ENCODE data around the gene ABCC3. TPM values are rescaled to one million over a fixed set of nuclear protein-coding genes. Genes with fewer than 3 reads are reported as not detected.

Gene ABCC3
- total and polyA plus RNA-seq, 2 of the 8 experiments (the other 6 are each of a cell fraction or from before 2014, with no cell fraction given), result 0.35 to 0.37 TPM

DNA sequence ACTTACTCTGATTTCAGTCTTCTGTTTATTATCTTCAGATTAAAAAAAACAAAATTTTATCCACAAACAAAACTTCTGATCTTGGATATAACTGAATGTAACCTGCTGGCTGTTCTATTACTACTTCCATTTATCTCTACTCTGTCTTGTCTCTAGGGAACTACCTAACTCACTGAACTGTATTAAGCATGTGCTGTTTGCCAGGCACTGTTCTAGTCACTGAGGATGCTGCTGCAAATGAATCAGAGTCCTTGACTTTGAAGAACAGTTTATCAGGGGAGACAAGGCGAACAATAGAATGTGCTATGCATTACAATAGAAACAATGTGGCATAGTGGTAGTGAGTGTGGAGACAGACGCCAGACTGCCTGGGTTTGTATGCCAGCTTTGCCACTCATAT is 75.3 kb downstream of the ABCC3 start:
- 56% methylated on average over 2 of the region's 2 CpGs; no CpG with 5 or more reads in 1 of the 2 experiments for WGBS, 2 experiments (ENCODE audit: extremely low coverage in 1 of 2, insufficient coverage in 1 of 2, insufficient read length in 1 of 2, insufficient replicate concordance in 2 of 2, low coverage in 1 of 2, low lambda C conversion rate in 2 of 2, missing lambda C conversion rate in 1 of 2)
- H3K56ac ChIP-seq (replicated peaks; ENCODE audit: insufficient read length, low read depth, low read length), result no peak overlapping the region
- H3K27ac ChIP-seq (ENCODE audit: low read depth, low read length), result no peak overlapping the region
- POLR2A ChIA-PET (ENCODE audit: partially characterized antibody), result interaction anchor here (5.9 kb wide), 1 partner anchor 9 kb away, joined by 34 read pairs; the partner anchor contains the start of gene LUC7L3
- CTCF ChIA-PET (ENCODE audit: partially characterized antibody), result interaction anchor here (1.0 kb wide), 1 partner anchor 85 kb away, joined by 3 read pairs; no protein-coding TSS in a partner anchor
- H3K79me2 ChIP-seq (ENCODE audit: control insufficient read depth in 1 of 2, insufficient read depth in 2 of 2, low read length in 2 of 2), result peaks cover 0 to 16% of the 10 kb centered on the region in 2 experiments; a peak in 3 of 4 replicates
- H3K4me1 ChIP-seq (replicated peaks in 1 of 4; ENCODE audit: control insufficient read depth in 3 of 4, insufficient read depth in 4 of 4, low read length in 3 of 4), result peaks cover 0 to 5% (median 4%) of the 10 kb centered on the region in 4 experiments; a peak in 4 of 7 replicates
- H2BK20ac ChIP-seq (ENCODE audit: low read length), result no peak overlapping the region
- H4K5ac ChIP-seq (ENCODE audit: insufficient read length, low read depth, low read length), result no peak overlapping the region
- no peak overlapping the region for H2BK120ac ChIP-seq (replicated peaks; ENCODE audit: low read depth, low read length)
- no peaks in the 10 kb centered on the region for H3K27me3 ChIP-seq (replicated peaks in 1 of 4; ENCODE audit: control insufficient read depth in 3 of 4, extremely low read depth in 1 of 4, insufficient read depth in 3 of 4, low read length in 3 of 4)
- no peak overlapping the region for H2BK5ac ChIP-seq (ENCODE audit: low read depth, low read length)
- no peaks in the 10 kb centered on the region for H3K9me3 ChIP-seq (ENCODE audit: insufficient read depth in 2 of 2, low read depth in 1 of 2, low read length in 1 of 2)
- H4K91ac ChIP-seq (replicated peaks; ENCODE audit: insufficient read length, low read length), result no peak overlapping the region
- DNase-seq (ENCODE audit: low read depth in 1 of 2, low spot score in 2 of 2), result no peak
- no peak overlapping the region for H3K4me3 ChIP-seq (ENCODE audit: extremely low read depth in 1 of 4, insufficient read depth in 2 of 4, low read depth in 3 of 4, low read length in 4 of 4)
- H2AK5ac ChIP-seq (ENCODE audit: low read depth, low read length), result no peak overlapping the region
- H2AFZ ChIP-seq (ENCODE audit: low read length), result no peak overlapping the region
- H2BK15ac ChIP-seq (ENCODE audit: low read length), result no peak overlapping the region
- H2BK12ac ChIP-seq (ENCODE audit: low read depth, low read length), result no peak overlapping the region
- H4K20me1 ChIP-seq (replicated peaks in 1 of 2; ENCODE audit: control insufficient read depth in 1 of 2, insufficient read depth in 2 of 2, low read length in 2 of 2), result no peaks in the 10 kb centered on the region
- no peak overlapping the region for H3K4ac ChIP-seq (replicated peaks; ENCODE audit: insufficient read length, low read depth, low read length)
- no peak for FAIRE-seq
- no peak overlapping the region for H4K8ac ChIP-seq (ENCODE audit: extremely low read depth, insufficient read depth, low read length)
- TF ChIP-seq TAF7 (optimal IDR thresholded peaks at IDR 0.05; ENCODE audit: borderline replicate concordance, low read depth, low read length), result no peak
- TF ChIP-seq CREB1 (IDR thresholded peaks at IDR 0.05), result no peak
- 0 out of 2 replicates have a peak, but pooled peaks have one; percentile 15 for TF ChIP-seq TEAD4 (IDR thresholded peaks at IDR 0.05; ENCODE audit: low read depth, low read length)
- no peak for TF ChIP-seq MAX (IDR thresholded peaks at IDR 0.05)
- peak; percentile 60; the same call in 1 of the 2 replicates for TF ChIP-seq POU5F1 (IDR thresholded peaks at IDR 0.05; ENCODE audit: low read depth, low read length)
- no peak overlapping the region for H3K23ac ChIP-seq (ENCODE audit: insufficient read length)
- no peak overlapping the region for H3K4me2 ChIP-seq (ENCODE audit: insufficient read depth in 1 of 2, low read depth in 2 of 2, low read length in 2 of 2)
- H3K9ac ChIP-seq (replicated peaks in 1 of 4; ENCODE audit: extremely low read depth in 1 of 4, low read depth in 3 of 4, low read length in 3 of 4), result no peak overlapping the region
- H3K14ac ChIP-seq (ENCODE audit: insufficient read length), result no peak overlapping the region
- H3K36me3 ChIP-seq (ENCODE audit: control insufficient read depth in 2 of 4, insufficient read depth in 4 of 4, low read length in 3 of 4), result no peaks in the 10 kb centered on the region; a peak in 1 of 8 replicates
- H3K18ac ChIP-seq (ENCODE audit: extremely low read depth, low read length), result no peak overlapping the region
- H3K79me1 ChIP-seq (ENCODE audit: low read depth, low read length), result no peaks in the 10 kb centered on the region; the same call in none of the 2 replicates
- H3K23me2 ChIP-seq (ENCODE audit: low read depth, low read length), result peaks cover 2% of the 10 kb centered on the region

Measured in H1 (cell line).